HL-60 (cell line): ENCODE results near the gene COL18A1.
A peak's percentile ranks its signal among the peaks of the same experiment; 100 is the strongest.

Experiments used
- DNase-seq, 2 experiments: peaks; one replicate each; pipeline ENCODE4 v3.0.0-alpha.2; 2010 to 2020; ENCODE audit warnings: low read depth in 1 of 2, low spot score in 1 of 2
- H3K27ac ChIP-seq: fragments of 250-450 bp; sonication (Bioruptor Pico); replicated peaks from 2 replicates; pipeline ENCODE4 v1.5.1; 2020; ENCODE audit warnings: mild to moderate bottlenecking, moderate library complexity
- H3K27me3 ChIP-seq: fragments of 250-450 bp; sonication (Bioruptor Pico); 2 replicates; pipeline ENCODE4 v1.5.1; 2021; ENCODE audit warnings: mild to moderate bottlenecking, moderate library complexity; ENCODE audit not compliant: insufficient read depth, poor library complexity, severe bottlenecking
- H3K4me3 ChIP-seq: replicated peaks from 2 replicates; pipeline ENCODE4 v1.5.1; 2011; ENCODE audit warnings: mild to moderate bottlenecking, control low read depth, low read length; ENCODE audit not compliant: insufficient read depth
- CTCF ChIP-seq: IDR thresholded peaks from one replicate; pipeline ENCODE4 v1.5.1; 2011; ENCODE audit warnings: low read length, control low read depth, inconsistent platforms; ENCODE audit not compliant: insufficient read depth
- GABPA ChIP-seq: IDR thresholded peaks from 2 replicates; pipeline ENCODE4 v1.6.1; 2012; ENCODE audit warnings: low read depth
- POLR2AphosphoS5 ChIP-seq: IDR thresholded peaks from 2 replicates; pipeline ENCODE4 v1.6.1; 2012; ENCODE audit warnings: low read depth
- REST ChIP-seq: IDR thresholded peaks from 2 replicates; pipeline ENCODE4 v1.6.1; 2012; ENCODE audit warnings: low read depth; ENCODE audit not compliant: insufficient replicate concordance
- SPI1 ChIP-seq: IDR thresholded peaks from 2 replicates; pipeline ENCODE4 v1.6.1; 2012; ENCODE audit warnings: low read depth, mild to moderate bottlenecking, borderline replicate concordance

The COL18A1 gene

GRCh38 chr21:45543371-45543709, 138.4 kb downstream of the COL18A1 start:
- Histone ChIP-seq H3K4me3 (no peak overlapping the region), H3K27me3 (no peaks in the 10 kb centered on the region), H3K27ac (peak overlapping the region; percentile 62)
- DNase-seq = no peak
- TF ChIP-seq CTCF (no peak), GABPA (no peak), SPI1 (no peak), POLR2AphosphoS5 (no peak), REST (no peak)

- no peak overlapping the region for H3K27ac ChIP-seq
- no peak overlapping the region for H3K4me3 ChIP-seq
- TF ChIP-seq SPI1 (no peak), CTCF (no peak), POLR2AphosphoS5 (no peak), REST (no peak), GABPA (no peak)
- no peaks in the 10 kb centered on the region for H3K27me3 ChIP-seq
- no peak for DNase-seq
These were observed 138.9 kb downstream of the COL18A1 start for GRCh38 chr21:45543710-45544448.

GRCh38 chr21:45544449-45545235, 139.7 kb downstream of the COL18A1 start:
- H3K27ac ChIP-seq = no peak overlapping the region
- no peak for DNase-seq
- no peak for TF ChIP-seq GABPA
- TF ChIP-seq REST = no peak
- TF ChIP-seq SPI1 = no peak
- TF ChIP-seq POLR2AphosphoS5 = no peak
- TF ChIP-seq CTCF = no peak

More at GRCh38 chr21:45544449-45545235, 139.7 kb downstream of the COL18A1 start:
- no peak overlapping the region for H3K4me3 ChIP-seq
- H3K27me3 ChIP-seq = no peaks in the 10 kb centered on the region
